ENCODE results near the gene DRD4. TPM values are rescaled to one million over a fixed set of nuclear protein-coding genes. Genes with fewer than 3 reads are reported as not detected.
A peak's percentile ranks its signal among the peaks of the same experiment; 100 is the strongest.

DRD4 gene
- total and polyA plus RNA-seq, 9 of the 15 experiments (the other 6 are each of a cell fraction or from before 2014, with no cell fraction given): 0.04 to 0.95 (median 0.21) TPM; not detected in 5

- no peak for TF ChIP-seq SMAD1 (IDR thresholded peaks at IDR 0.05; ENCODE audit: low read depth, low read length, partially characterized antibody)
- no peak for TF ChIP-seq HNRNPH1 (optimal IDR thresholded peaks at IDR 0.05; ENCODE audit: low read depth, low read length)
- peak; percentile 69 for TF ChIP-seq SMC3 (conservative IDR thresholded peaks at IDR 0.05; ENCODE audit: insufficient read depth, low read depth, low read length)
- TF ChIP-seq ZNF586 (CRISPR knock-in tag; conservative IDR thresholded peaks at IDR 0.05): no peak
- no peak for TF ChIP-seq FUS (optimal IDR thresholded peaks at IDR 0.05; ENCODE audit: low read depth, low read length)
- no peak for TF ChIP-seq LARP7 (IDR thresholded peaks at IDR 0.05)
- TF ChIP-seq GMEB1 (CRISPR knock-in tag; IDR thresholded peaks at IDR 0.05): no peak
- TF ChIP-seq HDAC3 (IDR thresholded peaks at IDR 0.05; ENCODE audit: borderline replicate concordance, partially characterized antibody): no peak
Observed at GRCh38 chr11:662689-663274, 25.7 kb downstream of the DRD4 start (continued).

- intact Hi-C loops (cut with micrococcal nuclease): no loop called here
- Histone ChIP-seq H3K4me2 (ENCODE audit: insufficient read depth, low read length) (peak overlapping the region; percentile 72; the same call in 1 of the 2 replicates), H4K20me1 (replicated peaks; ENCODE audit: control insufficient read depth, insufficient read depth, low read length) (no peaks in the 10 kb centered on the region), H3K9me3 (replicated peaks; ENCODE audit: control insufficient read depth, insufficient read depth, low read depth, low read length) (peaks cover 3% of the 10 kb centered on the region; the same call in 1 of the 2 replicates), H2AFZ (ENCODE audit: low read depth, low read length) (peak overlapping the region; percentile 82; the same call in 1 of the 2 replicates), H3K27me3 (ENCODE audit: control insufficient read depth in 2 of 2, insufficient read depth in 2 of 2, low read length in 2 of 2) (no peaks in the 10 kb centered on the region), H3K79me2 (ENCODE audit: control insufficient read depth, insufficient read depth, low read length) (peaks cover 32% of the 10 kb centered on the region), H3K4me1 (replicated peaks in 1 of 2; ENCODE audit: control insufficient read depth in 2 of 2, insufficient read depth in 2 of 2, low read length in 2 of 2) (peaks cover 16 to 27% of the 10 kb centered on the region in 2 experiments; a peak in 4 of 5 replicates), H3K9me1 (ENCODE audit: control insufficient read depth, insufficient read depth, low read length) (no peaks in the 10 kb centered on the region), H3K27ac (ENCODE audit: extremely low read depth, low read depth, low read length) (peak overlapping the region; percentile 88), H3K36me3 (ENCODE audit: control insufficient read depth, insufficient read depth, low read length) (peaks cover 74% of the 10 kb centered on the region), H3K4me3 (no peak overlapping the region), H3K9ac (ENCODE audit: insufficient read depth in 1 of 2, low read depth in 2 of 2, low read length in 2 of 2) (peak overlapping the region; percentile 69 to 89)
- ChIA-PET POLR2A (interaction anchor here (0.6 to 1.5 kb wide), 9 partner anchors 10 to 84 kb away, joined by 3 to 14 read pairs (median 4); partner anchors contain the start of gene TALDO1), CTCF (ENCODE audit: low intra/inter-chr PET ratio) (interaction anchor here (0.9 to 1.1 kb wide), 2 partner anchors 57 to 62 kb away, joined by 3 read pairs; no protein-coding TSS in a partner anchor)
- DNase-seq (ENCODE audit: extremely low read depth in 1 of 4, low spot score in 3 of 4): no peak
- WGBS (ENCODE audit: insufficient coverage, low coverage, missing lambda C conversion rate): 83% methylated on average over 9 of the region's 15 CpGs
- no TSS peak for BruUV-seq (replicated peaks)
- in situ Hi-C loops (cut with MboI): no loop called here
- FAIRE-seq: no peak
- ATAC-seq: no peak
- no peak for TF ChIP-seq FIP1L1 (IDR thresholded peaks at IDR 0.05; ENCODE audit: low read depth, low read length, poor library complexity, severe bottlenecking)
- no peak for TF ChIP-seq ZNF707 (CRISPR knock-in tag; conservative IDR thresholded peaks at IDR 0.05)
- TF ChIP-seq BRD9 (IDR thresholded peaks at IDR 0.05; ENCODE audit: low read depth, partially characterized antibody): no peak
- no peak for TF ChIP-seq ZNF197 (CRISPR knock-in tag; IDR thresholded peaks at IDR 0.05; ENCODE audit: low read depth)
- TF ChIP-seq SUPT5H (IDR thresholded peaks at IDR 0.05): no peak
- no peak for TF ChIP-seq MAFG (tag; conservative IDR thresholded peaks at IDR 0.05)
- TF ChIP-seq CXXC5 (CRISPR knock-in tag; IDR thresholded peaks at IDR 0.05): no peak
- no peak for TF ChIP-seq SOX6 (IDR thresholded peaks at IDR 0.05)
- no peak for TF ChIP-seq CREBBP (IDR thresholded peaks at IDR 0.05; ENCODE audit: low read depth, low read length)
- TF ChIP-seq ZNF23 (CRISPR knock-in tag; IDR thresholded peaks at IDR 0.05): no peak
- no peak for TF ChIP-seq OTX1 (CRISPR knock-in tag; IDR thresholded peaks at IDR 0.05)
- TF ChIP-seq PTRF (tag; IDR thresholded peaks at IDR 0.05): no peak
- TF ChIP-seq FOXJ2 (tag; IDR thresholded peaks at IDR 0.05): no peak
- no peak for TF ChIP-seq ZNF175 (CRISPR knock-in tag; IDR thresholded peaks at IDR 0.05; ENCODE audit: low read depth)
Observed at GRCh38 chr11:665062-665703, 28.1 kb downstream of the DRD4 start.
